Stimulated activated CD4-positive, alpha-beta T cell treated with anti-CD3 and anti-CD28 coated beads, Interleukin-15, amount 100 ng/mL, for 1 hour (primary cell): ENCODE measurements around the gene ARID3A.
A peak's percentile ranks its signal among the peaks of the same experiment; 100 is the strongest.

Source experiments
- DNase-seq, 2 donors: peaks; one replicate each; pipeline ENCODE4 v3.0.0-alpha.2; 2020; ENCODE audit warnings: low read depth in 1 of 2, low spot score in 1 of 2

ARID3A gene

DNA sequence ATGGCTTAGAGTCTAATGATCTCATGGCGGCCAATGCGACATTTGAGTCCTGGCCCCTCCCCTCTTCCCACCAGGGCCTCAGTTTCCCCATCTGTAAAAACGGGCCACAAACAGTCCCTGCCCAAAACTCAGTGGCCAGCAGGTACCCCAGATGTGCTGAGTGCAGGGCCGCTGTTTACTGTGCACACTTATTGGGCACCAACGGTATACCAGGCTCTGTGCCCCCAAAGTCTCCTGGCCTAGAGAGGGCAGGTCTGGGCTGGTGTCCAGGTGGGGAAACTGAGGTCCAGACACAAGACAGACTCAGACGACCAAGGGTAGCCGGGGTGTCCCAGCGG lies 34.7 kb downstream of the ARID3A start:
- no peak for DNase-seq

DNA sequence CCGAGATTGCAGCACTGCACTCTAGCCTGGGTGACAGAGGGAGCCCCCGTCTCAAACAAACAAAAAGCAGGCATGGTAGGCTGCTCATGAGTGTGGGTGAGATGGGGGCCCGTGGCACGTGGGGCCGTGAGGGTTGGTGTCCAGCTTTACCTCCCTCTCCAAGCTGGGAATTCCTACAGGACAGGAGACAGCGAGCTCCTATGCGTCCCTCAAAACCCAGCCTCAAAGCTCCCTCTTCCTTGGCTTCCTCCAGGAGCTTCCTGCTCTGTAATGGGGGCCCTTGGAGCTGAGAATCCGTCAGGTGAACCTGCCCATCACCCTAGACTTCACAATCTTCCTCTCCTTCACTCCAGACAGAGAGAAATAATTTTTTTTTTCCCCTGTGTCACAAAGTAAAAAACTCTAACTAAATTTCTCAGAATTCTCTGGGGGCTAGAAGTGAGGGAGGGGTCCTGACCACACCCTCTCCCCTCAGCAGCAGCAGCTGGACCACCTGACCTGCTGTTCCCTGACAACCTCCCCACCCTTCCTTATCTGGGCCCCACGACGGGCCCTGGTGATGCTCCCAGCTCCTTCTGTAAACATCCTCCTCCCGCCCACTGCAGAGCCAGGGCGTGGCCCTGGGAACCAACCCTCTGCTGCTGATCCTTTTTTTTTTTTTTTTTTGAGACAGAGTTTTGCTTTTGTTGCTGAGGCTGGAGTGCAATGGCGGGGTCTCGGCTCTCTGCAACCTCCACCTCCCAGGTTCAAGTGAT lies 36.2 kb downstream of the ARID3A start:
- DNase-seq = no peak

DNA sequence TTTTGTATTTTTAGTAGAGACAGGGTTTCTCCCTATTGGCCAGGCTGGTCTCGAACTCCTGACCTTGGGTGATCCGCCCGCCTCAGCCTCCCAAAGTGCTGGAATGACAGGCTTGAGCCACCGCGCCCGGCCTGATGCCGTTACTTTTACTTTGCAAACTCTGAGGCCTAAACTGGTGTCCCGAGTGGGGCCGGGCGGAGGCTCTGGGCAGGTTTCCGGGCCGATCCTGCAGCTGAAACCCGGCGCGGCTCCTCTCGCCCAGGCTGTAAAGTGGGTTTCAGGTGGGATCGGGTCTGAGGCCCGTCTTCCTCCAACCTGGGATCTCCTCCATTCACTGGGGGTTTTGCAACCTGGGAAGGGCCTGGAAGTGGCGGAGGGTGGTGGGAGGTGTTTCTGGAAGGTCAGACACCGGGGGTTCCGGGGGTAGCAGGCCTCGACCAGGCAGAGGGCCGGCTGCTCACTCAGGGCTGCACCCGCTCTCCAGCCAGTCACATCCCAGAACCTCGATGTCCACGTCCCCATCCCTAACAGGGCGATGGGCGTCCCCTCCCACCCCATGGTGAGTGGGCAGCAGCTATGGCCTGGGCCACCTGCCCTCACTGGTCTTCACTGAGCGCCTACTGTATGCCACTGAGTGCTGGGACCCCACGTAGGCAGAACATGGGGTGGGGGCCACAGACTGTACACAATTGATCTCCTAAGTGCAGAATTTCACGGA lies 37.0 kb downstream of the ARID3A start:
- DNase-seq = no peak

DNA sequence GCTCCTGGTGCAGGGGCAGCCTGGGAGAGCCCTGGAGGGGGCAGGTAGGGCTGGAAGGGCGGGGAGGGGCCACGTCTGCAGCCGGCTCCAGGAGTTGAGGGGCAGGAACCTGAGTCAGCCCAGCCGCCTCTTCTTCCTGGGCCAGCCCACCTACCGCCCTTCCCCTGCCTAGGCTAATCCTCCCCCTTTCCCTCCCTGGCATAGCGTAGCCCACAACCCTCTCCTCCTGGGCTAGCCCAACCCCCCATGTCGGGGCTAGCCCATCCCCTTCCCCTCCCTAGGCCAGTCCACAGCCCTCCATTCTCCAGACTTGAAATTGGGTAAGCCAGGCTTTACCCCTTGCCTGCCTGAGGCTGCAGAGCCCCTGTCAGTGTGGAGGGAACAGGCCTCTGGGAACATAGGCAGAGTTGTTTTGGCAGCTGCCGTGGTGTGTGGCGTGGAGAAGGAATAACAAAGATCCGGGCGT lies 37.7 kb downstream of the ARID3A start:
- DNase-seq = no peak

DNA sequence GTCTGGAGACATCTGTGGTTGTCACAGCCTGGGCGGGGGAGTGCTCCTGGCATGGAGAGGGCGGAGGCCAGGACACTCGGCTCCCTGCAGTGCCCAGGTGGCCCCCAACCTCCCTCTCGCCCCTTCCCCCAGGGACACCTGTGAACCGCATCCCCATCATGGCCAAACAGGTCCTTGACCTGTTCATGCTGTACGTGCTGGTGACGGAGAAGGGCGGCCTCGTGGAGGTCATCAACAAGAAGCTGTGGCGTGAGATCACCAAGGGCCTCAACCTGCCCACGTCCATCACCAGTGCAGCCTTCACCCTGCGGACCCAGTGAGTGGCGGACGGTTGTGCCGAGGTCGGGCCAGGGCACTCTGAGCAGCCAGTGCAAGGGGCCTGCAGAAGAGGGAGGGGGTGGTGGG lies 38.3 kb downstream of the ARID3A start:
- no peak for DNase-seq

DNA sequence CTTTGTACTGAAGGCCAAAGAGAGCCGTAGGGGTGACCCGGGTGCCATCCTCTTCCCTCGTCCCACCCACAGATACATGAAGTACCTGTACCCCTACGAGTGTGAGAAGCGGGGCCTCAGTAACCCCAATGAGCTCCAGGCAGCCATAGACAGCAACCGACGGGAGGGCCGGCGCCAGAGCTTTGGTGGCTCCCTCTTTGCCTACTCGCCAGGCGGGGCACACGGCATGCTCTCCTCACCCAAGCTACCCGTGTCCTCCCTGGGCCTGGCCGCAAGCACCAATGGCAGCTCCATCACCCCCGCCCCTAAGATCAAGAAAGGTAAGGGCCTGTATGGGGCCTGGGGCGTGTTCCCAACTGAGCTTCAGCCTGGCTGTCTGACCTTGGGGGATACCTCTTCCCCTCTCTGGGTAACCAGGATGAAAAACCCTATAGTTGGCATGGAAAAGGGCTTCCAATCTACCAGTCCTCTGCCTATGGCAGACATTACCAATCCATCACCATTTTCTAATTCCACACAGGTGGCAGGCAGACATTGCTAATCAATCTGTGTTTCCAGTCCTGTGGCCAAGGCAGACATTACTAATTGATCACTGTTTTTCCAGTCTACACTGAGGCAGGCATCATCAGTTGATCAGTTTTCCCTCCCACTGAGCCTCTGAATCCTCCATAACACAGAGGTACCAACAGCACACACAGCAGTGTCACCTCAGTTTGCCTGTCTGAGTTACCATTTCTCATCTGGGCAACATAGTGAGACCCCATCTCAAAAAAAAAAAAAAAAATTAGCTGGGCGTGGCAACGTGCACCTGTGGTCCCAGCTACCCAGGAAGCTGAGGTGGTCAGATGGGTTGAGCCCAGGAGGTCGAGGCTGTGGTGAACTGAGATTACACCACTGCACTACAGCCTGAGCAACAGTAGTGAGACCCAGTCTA lies 39.2 kb downstream of the ARID3A start:
- no peak for DNase-seq

DNA sequence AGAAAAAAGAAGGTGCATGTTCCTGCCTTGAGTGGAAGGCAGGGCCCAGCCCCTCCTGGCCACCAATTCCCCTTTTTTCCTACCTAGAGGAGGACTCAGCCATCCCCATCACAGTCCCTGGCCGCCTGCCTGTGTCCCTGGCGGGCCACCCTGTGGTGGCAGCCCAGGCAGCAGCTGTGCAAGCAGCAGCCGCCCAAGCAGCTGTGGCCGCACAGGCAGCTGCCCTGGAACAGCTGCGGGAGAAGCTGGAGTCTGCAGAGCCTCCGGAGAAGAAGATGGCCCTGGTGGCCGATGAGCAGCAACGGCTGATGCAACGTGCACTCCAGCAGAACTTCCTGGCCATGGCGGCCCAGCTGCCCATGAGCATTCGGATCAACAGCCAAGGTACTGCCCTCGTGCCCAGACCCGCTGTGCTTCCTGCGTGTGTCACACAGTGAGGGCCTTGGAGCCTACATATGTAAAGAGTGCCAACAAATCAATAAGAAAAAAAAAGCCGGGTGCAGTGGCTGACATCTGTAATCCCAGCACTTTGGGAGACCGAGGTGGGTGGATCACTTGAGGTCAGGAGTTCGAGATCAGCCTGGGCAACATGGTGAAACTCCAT lies 40.8 kb downstream of the ARID3A start:
- DNase-seq = no peak

DNA sequence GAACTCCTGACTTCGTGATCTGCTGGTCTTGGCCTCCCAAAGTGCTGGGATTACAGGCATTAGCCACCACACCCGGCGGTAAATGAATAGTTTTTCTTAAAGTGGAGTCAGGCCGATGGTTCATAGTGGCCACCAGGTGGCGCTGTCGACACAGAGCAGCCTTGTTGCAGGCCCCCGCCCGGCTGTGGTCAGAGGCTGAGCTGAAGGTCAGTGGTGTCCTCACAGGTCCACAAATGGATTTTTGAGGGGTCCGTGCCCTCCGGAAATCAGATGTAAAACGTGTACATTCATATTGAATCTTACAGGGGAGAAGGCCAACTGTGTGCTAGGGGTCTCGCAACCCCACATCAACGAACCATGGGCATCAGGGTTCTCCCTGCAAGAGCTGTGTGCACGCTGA lies 44.9 kb downstream of the ARID3A start:
- no peak for DNase-seq

DNA sequence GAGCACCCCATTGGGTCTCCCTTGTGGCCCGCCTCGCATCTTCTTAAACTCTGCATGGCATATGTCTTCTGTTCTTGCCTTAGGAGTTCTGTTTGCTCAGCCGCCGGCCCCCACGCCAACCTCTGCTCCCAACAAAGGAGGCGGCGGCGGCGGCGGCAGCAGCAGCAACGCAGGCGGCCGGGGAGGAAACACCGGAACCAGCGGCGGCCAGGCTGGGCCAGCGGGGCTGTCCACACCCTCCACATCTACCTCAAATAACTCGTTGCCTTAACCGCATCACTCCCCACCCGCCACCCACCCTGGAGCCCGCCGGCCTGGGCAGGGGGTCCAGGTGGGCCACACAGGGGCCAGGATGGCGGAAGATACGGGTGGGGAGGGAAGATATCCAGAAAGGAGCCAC lies 46.0 kb downstream of the ARID3A start:
- DNase-seq = no peak

DNA sequence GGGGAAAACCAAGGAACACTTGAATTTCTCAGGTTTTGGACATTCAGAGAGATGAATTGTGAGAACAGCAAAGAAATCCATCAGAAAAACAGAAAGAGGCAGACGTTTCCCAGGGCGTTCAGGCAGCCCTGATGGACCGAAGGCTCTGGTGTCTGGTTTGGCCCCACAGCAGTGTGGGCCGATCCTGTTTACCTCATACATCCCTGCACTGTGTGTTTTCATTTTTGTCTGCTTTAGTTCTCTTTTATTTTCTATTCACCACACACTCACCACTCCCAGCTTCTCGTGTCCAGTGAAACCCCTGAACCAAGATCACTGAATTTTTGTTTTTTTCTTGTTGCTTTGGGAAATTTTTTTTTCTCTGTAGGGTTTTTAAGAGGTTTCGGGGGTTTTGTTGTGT lies 46.4 kb downstream of the ARID3A start:
- no peak for DNase-seq

DNA sequence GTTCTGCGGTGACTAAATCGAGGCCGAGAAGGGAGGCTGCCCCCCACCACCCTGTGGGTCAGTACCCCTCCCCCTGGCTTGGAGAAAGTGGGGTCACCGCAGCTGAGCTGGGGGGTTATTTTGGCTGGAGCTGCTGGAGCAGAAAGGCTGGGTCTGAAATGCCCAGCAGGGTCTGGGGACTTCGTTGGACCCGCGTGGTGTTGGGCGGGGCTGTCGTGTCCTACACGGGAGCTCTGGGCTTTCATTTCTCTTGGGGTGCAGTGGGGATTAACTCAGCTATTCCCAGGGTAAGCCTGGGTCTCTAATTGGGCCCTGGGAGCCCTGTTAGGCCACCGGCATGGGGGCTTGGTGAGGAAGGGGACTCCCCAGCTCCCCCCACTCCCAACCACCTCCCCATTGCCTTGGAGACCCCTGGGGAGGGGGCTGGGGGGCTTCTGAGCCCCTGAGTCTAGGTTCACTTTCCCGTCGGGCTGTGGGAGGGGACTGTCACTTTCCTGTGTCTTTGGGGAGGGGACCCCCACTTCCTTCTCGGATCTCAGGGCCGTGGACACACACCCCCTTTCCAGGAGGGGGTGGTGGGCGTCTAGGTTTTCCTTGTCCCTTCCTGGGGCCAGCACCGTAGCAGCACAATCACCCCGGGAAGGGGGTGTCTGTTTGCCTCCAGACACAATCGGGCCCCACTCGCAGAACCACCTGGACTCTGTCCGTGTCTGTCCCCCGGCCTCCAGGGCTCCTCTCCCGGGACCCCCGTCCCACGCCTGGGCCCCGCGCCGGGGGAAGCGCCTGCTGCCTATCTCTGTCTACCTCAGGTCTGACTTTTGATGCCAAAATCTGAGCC lies 48.1 kb downstream of the ARID3A start:
- no peak for DNase-seq

DNA sequence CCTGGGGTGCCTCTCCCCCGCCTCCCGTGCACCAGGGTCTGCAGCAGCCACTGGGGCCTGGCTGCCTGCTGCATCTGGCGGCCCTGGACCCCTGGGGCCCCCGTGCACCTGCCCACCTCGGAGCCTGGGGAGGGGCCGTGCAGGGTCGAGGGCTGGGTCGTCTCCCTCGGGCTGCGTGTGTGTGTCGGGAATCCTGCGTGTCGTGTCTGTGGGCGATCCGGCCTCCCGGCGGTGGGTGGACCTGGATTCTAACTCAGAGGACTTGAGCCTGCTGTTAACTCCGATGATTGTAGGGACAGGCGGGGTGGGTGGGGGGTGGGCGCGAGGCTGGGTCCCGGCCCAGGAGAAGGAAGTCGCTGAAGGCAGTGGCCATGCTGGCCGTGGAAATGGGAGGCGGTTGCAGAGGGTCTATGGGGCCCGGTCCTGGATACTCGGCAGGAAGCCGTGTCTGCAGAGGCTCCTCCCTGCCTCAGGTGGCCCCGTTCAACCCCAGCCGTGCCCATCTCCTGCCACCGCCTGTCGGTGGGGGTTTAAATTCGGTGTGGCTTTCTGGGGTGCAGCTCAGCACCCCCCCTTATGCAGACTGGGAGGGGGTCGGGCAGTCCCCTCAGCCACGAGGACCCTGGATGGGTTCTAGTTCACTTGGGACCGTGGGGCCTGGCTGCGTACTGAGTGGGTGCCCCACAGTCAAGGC lies 48.9 kb downstream of the ARID3A start:
- DNase-seq = no peak

DNA sequence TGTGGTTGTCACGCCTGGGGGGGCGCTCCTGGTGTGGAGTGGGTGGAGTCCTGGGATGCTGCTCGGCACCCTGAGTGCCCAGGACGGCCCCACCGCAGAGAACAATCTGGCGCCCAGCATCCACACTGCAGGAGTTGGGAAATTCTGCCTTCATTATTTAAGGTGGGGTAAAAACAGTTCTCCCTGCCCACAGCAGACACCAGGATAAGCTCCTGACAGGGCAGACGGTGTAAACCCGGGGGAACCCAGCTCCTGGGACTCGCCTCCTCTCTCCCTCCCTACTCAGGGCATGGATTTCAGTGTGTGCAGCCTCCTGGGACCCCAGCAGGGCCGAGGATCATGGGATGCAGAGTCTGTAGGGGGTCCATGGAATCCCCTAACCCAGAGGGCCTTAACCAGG lies 50.6 kb downstream of the ARID3A start:
- DNase-seq = no peak

DNA sequence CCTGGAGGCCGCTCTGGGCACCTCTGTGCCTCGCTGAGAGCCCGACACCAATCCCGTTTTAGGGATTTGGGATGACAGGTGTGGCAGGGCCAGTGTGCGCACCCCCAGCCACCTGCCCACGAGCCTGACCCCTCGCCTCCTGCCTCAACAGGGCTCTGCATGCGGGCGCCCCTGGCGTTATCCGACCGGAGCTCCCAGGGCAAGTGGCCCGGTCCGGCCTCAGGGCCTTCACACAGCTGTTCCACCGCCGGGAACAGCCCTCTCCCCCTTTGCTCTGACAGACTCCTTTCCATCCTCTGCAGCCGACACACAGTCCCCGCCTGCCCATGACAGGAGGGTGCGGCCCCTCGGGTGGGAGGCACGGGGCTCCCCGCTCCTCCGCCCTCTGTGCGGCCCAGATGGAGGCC lies 51.2 kb downstream of the ARID3A start:
- DNase-seq = no peak

DNA sequence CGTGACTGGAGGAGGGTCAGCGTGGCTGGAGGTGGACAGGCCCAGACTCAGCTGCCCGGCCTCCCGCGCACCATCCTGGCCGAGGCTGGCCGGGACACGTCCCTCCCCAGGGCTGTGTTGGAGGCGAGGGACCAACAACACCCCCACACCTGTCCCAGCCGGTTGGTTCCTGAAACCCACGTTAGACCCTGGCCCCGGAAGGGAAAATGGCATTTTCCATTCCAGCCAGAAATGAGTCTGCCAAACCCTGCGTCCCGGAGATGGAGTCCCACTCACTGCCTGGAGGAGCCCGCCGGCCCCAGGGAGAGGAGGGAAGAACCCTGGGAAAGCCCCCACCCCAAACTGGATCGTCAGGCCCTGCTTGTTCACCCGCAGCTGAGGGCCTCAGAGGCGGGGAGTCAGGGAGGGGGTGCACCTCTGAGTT lies 53.5 kb downstream of the ARID3A start:
- DNase-seq = no peak

DNA sequence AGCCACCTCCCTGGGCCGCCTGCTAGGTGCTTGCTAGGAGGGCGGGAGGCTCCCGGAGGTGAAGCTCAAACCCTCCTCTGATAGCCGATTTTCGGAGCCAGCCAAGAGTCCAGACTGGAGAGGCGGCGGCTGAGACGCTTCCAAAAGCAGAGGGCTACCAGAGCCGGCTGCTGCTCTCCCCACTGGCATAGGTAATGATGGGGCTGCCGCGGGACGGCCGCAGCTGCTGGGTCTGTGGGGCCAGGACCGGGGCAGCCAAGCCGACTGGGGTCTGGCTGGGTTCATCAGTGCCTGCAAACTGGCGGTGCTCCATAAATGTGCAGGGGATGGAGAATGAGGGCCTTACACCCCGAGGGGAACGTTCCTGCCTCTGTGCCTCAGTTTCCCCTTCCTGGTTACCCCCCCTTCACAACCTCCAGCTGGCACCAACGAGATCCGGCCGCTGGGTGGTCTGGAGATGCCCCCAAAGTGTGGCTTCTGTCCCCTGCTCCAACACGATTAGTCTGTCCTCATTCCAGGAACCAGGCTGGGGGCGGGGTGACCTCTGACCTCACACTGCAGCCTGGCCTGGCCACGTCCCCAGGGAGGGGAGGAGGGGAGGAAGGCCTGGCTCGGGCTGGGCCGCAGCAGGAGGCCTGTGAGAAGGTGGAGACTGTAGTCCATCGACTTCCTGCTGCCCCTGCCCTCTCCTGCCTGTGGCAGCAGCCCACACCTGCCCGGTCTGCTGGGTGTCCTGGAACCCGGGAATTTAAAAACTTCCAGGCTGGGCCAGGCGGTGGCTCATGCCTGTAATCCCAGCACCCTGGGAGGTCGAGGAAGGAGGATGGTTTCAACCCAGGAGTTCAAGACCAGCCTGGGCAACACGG lies 54.5 kb downstream of the ARID3A start:
- DNase-seq = no peak

DNA sequence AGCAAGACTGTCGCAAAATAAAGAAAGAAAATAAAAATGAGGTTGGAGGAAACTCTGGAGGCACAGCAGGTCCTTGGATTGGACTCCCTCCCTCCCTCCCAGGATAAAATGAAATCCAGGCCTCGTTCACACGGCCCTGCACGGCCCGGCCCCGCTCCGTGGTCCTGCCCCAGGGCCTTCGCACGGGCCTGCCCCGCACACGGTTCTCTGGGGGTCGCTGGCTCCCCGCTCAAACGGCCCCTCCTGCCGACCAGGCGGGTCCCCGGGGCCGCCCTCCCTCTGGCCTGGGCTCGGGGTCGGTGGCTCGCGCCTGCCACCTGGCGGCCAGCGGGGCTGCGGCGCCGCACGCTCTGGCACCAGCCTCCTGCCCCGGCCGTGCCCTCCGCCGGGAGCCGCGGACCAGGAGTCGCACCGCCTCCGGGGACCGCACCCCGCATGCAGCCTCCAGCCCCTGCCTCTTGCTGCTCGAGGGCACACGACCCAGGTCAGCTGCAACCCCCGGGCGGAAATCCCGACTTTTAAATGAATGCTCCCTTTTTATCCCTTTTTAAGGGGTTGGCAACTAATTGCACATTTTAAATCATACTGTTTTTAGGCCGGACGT lies 56.8 kb downstream of the ARID3A start:
- DNase-seq = peak; percentile 55 to 76

DNA sequence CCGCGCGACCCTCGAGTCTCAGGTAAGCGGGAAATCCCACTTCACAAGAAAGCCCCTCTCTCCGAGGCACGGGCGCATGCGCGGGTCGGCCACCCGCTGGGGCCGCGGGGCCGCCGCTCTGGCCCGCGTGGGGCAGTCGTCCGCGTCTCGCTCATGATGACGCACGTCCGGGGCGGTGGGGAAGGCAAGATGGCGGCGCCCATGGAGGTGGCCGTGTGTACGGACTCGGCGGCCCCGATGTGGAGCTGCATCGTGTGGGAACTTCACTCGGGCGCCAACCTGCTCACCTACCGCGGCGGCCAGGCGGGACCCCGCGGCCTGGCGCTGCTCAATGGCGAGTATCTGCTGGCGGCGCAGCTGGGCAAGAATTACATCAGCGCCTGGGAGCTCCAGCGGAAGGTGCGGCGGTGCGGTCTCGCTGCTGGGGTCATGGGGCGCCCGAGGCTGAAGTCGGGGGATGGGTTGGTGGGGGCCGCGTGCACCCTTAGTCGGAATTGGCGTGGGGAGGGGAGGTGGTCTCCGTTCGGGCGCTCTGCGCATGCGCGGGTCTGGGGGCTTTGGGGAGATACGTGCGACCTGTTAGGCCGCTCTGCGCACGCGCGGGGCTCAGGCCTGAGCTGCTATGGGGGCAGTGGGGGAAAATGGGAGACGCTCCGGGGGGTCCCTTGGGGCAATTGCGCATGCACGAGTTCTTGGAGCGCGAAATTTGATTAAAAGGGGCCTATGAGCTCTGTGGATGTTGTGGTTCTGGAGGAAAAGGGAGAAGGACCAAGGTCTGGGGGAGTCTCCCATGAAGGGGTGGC lies 58.5 kb downstream of the ARID3A start, which contains the start of gene WDR18:
WDR18 (plus strand) TSS at position 181 of the 803 bp plus-strand sequence; CDS start at position 190, 9 bp downstream.
- DNase-seq = peak; percentile 73 to 87
